Kidney (tissue), 14 donors: ENCODE measurements around the gene NFKBIE. TPM values are rescaled to one million over a fixed set of nuclear protein-coding genes. Genes with fewer than 3 reads are reported as not detected.

ENCODE experiments used
- DNase-seq, 5 donors: peaks; one replicate each; pipeline ENCODE4 v3.0.0-alpha.2; 2013 to 2020
- FAIRE-seq: peaks from 2 replicates; lab custom pipeline; 2012; peaks lifted over from hg19 to GRCh38; lab: Jason Lieb, UNC
- H3K27ac ChIP-seq, 2 donors: one replicate each; pipeline ENCODE4 v1.7.0; 2013; ENCODE audit warnings: low read depth in 2 of 2, low read length in 2 of 2, inconsistent platforms in 1 of 2
- H3K27me3 ChIP-seq: one replicate; pipeline ENCODE4 v1.7.1; 2013; ENCODE audit warnings: low read length, inconsistent platforms; ENCODE audit not compliant: control insufficient read depth, insufficient read depth
- H3K36me3 ChIP-seq, 3 donors: one replicate each; pipeline versions ENCODE4 v1.7.0 to v1.7.1; 2013; ENCODE audit warnings: low read length in 3 of 3, control low read depth in 1 of 3, inconsistent platforms in 1 of 3; ENCODE audit not compliant: insufficient read depth in 3 of 3, control insufficient read depth in 2 of 3
- H3K4me1 ChIP-seq, 3 donors: one replicate each; pipeline versions ENCODE4 v1.7.0 to v1.7.1; 2013; ENCODE audit warnings: low read length in 3 of 3, inconsistent platforms in 1 of 3, low read depth in 1 of 3; ENCODE audit not compliant: control insufficient read depth in 2 of 3, insufficient read depth in 2 of 3
- H3K4me3 ChIP-seq, 3 donors: one replicate each; pipeline versions ENCODE4 v1.7.0 to v1.8.1; 2013; ENCODE audit warnings: low read length in 3 of 3, control low read depth in 1 of 3, inconsistent platforms in 1 of 3
- H3K9ac ChIP-seq, 3 donors: one replicate each; pipeline versions ENCODE4 v1.7.0 to v1.7.1; 2013; ENCODE audit warnings: low read length in 3 of 3, control low read depth in 1 of 3, inconsistent platforms in 1 of 3
- H3K9me3 ChIP-seq, 3 donors: one replicate each; pipeline versions ENCODE4 v1.7.0 to v1.7.1; 2013; ENCODE audit warnings: low read length in 3 of 3, control low read depth in 1 of 3, inconsistent platforms in 1 of 3; ENCODE audit not compliant: control insufficient read depth in 2 of 3, insufficient read depth in 1 of 3
- CTCF ChIP-seq: IDR thresholded peaks from 3 replicates; pipeline ENCODE4 v1.5.1; 2012; ENCODE audit warnings: mild to moderate bottlenecking, moderate library complexity, borderline replicate concordance; ENCODE audit not compliant: insufficient read depth; ENCODE audit errors: extremely low read depth
- intact Hi-C: fragments of 100-400 bp; cut with DNase I; formaldehyde crosslinking; loops from one replicate; pipeline ENCODE4 v1.11.1; 2022
- polyA plus RNA-seq: library from polyadenylated mRNA; stranded (reverse); fragments of 350-450 nt; fragmentation: Illumina TruSeq; extraction: RNeasy Lipid Tissue Mini Kit (QIAGEN cat#74804); gene quantifications from one replicate; pipeline ENCODE4 v1.2.3, GENCODE V29; 2014; ENCODE audit warnings: low read depth, low replicate concordance; ENCODE audit not compliant: insufficient read depth
- total RNA-seq: library from RNA; stranded (reverse); fragmentation: NEBNext Ultra II Directional; extraction: Animal tissue kit (Norgen Biotek cat#: 25700); gene quantifications from one replicate; pipeline ENCODE4 v1.2.1, GENCODE V29; 2021
- donor health status: control.
- donor health status: control.
- donor health status: control.
- donor health status: control.
- donor health status: control.
- donor health status: DM: yes; HTN: yes; CAD: no.
- donor health status: Normal renal cell carcinoma (clear cell type).

Gene NFKBIE
- total and polyA plus RNA-seq, 2 donors from 2014 or later, result 12.6 to 19.0 TPM

GRCh38 chr6:44285552-44286284 lies 20.4 kb upstream of the NFKBIE start:
- Histone ChIP-seq H3K9me3 (no peaks in the 10 kb centered on the region), H3K4me3 (no peak overlapping the region), H3K4me1 (no peaks in the 10 kb centered on the region), H3K9ac (no peak overlapping the region), H3K36me3 (no peaks in the 10 kb centered on the region), H3K27me3 (peaks cover 3% of the 10 kb centered on the region), H3K27ac (no peak overlapping the region)
- DNase-seq, result peak in 2 of 5 donors; percentile 34 to 59
- intact Hi-C loops, result no loop called here
- no peak for TF ChIP-seq CTCF
- FAIRE-seq, result no peak

- FAIRE-seq (no peak), DNase-seq (no peak)
- H3K27ac ChIP-seq, result no peak overlapping the region
- H3K36me3 ChIP-seq, result no peaks in the 10 kb centered on the region
- no peak for TF ChIP-seq CTCF
- H3K4me3 ChIP-seq, result no peak overlapping the region
- peaks cover 3% of the 10 kb centered on the region for H3K27me3 ChIP-seq
- no peaks in the 10 kb centered on the region for H3K9me3 ChIP-seq
- no peak overlapping the region for H3K9ac ChIP-seq
- H3K4me1 ChIP-seq, result no peaks in the 10 kb centered on the region
- intact Hi-C loops, result no loop called here
Measured at GRCh38 chr6:44284867-44285266, 19.5 kb upstream of the NFKBIE start.

- no peak for TF ChIP-seq CTCF
- DNase-seq, result no peak
- H3K36me3 ChIP-seq, result no peaks in the 10 kb centered on the region
- no peaks in the 10 kb centered on the region for H3K27me3 ChIP-seq
- intact Hi-C loops, result no loop called here
- H3K27ac ChIP-seq, result no peak overlapping the region
- no peak overlapping the region for H3K4me3 ChIP-seq
- no peaks in the 10 kb centered on the region for H3K4me1 ChIP-seq
- FAIRE-seq, result no peak
- no peak overlapping the region for H3K9ac ChIP-seq
- no peaks in the 10 kb centered on the region for H3K9me3 ChIP-seq
Measured at GRCh38 chr6:44284121-44284520, 18.8 kb upstream of the NFKBIE start.
